COLO668 (cell line): Measurements from ENCODE around the gene AGBL5.
A peak's percentile ranks its signal among the peaks of the same experiment; 100 is the strongest.

Experiments used
- DNase-seq: peaks from one replicate; lab custom pipeline; 2025; ENCODE audit not compliant: unreplicated experiment; lab: John Stamatoyannopoulos, UW

Gene AGBL5

DNA sequence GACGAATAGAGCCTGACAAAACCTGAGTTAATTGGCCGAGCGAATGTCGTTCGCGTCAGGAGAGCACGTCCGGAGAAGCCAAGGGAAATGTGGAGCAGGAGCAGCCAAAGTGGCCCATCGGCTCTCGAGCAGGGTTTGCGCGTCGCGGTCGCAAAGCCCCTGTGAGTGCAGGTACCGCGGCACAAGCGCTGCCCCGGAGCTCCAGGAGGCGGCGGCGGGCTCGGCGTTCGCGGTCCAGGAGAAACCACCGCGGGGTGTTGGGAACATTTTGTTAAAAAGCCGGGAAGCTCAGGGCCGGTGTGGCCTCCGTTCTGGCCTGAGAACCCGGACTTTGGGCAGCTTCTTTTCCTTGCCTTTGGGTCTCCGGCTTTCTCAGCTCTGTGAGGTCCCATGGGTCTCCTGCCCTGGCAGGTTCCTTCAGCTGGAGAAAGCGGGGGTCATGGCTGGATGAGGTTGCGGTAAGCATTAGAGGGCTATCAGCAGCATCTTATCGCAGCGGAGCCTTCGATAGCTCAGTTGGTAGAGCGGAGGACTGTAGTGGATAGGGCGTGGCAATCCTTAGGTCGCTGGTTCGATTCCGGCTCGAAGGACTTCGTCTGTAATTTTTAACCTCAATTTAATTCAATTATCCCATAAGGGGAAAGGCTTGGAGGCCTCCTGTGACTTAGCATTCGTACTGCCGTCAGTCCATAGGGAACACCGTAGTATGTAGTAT lies 1.0 kb upstream of the AGBL5 start:
- DNase-seq = peak; percentile 84

DNA sequence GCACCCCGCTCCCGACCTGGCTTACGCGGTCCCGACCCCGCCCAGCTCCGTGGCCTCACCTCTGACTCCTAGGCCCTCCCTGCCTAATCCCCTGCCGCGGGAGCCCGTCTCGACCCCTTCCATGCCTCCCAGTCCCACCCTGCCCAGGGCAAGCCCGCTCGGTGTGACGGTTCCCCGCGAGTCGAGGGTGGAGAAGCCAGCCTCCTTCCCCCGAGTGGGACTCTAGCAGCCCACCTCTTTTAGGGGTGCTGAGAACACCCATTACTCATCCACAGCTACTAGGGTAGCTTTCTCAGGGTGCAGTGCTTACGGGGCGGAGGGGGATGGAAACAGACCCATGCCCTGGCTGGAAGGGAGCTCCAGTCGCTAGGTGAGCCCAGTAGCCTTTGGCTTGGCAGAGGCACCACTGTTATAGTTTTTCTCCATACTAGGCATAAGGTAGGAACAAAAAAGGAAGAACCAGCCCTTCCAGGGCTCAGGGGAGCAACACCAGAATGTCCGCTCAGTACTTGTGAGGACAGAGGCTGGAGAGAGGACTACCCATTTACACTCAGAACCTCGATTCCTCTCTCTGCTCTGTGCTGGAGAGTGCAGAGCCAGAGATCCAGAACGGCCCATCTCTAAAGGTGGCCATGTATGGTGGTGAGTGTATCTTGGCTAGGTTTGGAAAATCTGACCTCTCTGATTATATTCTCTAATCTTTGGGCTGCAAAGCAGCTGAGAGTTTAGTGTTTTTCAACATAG lies 606 bp downstream of the AGBL5 start:
- DNase-seq = peak; percentile 40

DNA sequence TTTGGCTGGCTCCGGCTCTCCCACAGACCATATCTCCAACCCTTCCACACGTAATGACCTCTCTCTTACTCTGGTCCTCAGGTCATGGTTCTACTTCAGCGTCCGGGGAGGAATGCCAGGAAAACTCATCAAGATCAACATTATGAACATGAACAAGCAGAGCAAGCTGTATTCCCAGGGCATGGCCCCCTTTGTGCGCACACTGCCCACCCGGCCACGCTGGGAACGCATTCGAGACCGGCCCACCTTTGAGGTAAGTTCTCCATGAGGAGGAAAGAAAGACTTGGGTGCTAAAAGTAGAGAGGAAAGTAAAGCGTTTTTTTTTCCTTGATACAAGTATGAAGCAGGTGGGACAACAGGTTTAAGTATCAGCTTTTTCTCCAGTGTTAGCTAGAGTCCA lies 1.9 kb downstream of the AGBL5 start:
- DNase-seq = no peak

DNA sequence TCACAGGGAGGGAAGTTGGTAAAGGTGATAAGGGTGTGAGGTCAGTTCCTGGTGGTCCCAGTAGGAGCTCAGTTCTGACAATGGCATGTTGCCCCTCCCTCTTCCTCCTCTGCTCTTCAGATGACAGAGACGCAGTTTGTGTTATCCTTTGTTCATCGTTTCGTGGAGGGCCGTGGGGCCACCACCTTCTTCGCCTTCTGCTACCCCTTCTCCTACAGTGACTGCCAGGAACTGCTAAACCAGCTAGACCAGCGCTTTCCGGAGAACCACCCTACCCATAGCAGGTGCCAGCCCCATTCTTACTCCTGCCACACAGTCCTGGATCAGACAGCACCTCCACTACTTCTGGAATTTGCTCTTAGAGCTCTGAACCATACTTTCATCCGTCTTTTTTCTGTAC lies 2.3 kb downstream of the AGBL5 start:
- DNase-seq = no peak

DNA sequence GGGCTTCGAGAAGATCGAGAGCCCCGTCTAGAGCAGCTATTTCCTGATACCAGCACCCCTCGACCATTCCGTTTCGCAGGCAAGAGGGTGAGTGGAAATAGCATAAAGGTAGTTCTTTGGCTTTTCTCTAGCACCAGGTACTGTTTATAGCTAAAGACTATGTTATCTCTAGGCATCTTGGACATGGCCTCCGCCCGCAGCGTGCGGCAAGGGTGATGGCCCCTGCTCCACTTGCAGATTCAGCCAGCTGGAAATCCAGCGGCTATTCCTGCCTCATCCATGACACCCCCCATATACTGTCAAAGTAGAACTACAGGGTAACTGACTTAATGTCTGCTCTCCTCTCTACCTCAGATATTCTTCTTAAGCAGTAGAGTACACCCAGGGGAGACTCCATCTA lies 3.3 kb downstream of the AGBL5 start:
- no peak for DNase-seq

DNA sequence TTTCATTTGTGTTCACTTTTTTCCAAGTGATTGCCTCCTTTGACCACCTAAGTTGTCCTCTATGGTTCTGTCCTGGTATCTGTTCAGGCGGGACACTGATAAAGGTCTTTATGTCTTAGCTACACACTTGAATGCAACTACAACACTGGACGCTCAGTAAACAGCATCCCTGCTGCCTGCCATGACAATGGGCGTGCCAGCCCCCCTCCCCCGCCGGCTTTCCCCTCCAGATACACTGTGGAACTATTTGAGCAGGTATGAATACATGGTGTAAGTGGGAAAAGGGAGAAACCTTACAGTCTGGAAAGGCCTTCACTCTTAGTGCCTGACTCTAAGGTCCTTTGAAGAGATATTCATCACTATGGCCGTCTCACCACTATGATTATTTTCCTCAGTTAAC lies 5.7 kb downstream of the AGBL5 start:
- no peak for DNase-seq

DNA sequence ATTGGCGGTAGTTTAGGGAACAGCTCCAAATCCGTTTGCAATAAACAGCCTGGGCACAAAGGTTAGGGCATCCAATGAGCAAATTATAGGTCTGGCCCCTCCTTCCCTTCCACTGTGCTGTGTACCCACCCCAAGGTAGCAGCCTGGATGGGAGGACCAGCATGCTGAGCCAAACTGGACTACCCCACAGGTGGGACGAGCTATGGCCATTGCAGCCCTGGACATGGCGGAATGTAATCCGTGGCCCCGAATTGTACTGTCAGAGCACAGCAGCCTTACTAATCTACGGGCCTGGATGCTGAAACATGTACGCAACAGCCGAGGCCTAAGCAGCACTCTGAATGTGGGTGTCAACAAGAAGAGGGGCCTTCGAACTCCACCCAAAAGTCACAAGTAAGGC lies 6.7 kb downstream of the AGBL5 start:
- no peak for DNase-seq

DNA sequence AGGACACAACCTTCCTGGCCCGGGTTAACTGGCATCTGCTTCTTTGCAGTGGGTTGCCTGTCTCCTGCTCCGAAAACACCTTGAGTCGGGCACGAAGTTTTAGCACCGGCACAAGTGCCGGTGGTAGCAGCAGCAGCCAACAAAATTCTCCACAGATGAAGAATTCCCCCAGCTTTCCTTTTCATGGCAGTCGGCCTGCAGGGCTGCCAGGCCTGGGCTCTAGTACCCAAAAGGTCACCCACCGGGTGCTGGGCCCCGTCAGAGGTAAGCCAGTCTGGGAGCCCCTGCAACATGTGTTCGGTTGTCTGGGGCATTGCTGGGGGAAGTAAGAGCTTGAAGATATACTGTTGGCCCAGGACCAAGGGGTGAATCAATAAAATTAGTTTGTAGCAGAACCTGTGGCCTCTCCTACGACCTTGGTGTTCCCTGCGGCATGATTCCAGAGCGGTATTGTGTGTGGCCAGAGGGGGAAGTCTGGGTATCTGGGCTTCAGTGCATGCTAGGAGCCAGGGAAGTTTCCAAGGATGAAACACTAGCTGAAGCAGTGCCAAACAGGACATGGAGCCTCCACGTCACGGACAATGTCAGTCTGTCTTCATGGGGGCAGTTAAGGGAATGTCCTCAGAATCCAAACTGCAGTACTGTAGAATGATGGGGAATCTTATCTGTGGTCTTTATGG lies 7.8 kb downstream of the AGBL5 start:
- no peak for DNase-seq

DNA sequence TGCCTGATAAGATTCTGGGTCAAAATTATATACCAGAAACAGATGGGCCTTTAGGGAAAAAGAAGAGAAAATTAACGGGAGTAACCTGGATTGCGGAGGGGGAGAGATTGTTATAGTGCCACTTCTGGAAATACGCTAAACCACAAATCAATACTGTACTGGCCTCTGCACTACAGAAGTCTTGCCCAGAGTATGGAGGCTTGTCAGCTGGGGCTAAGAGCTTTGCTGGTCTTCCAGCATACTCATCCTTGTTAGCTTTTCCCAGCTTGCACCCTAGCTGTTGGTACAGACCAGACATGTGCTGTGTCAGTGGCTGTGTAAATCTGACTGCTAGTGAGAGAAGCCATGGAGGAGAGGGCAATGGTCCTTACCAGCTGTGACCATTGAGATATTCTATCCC lies 8.9 kb downstream of the AGBL5 start:
- DNase-seq = no peak

DNA sequence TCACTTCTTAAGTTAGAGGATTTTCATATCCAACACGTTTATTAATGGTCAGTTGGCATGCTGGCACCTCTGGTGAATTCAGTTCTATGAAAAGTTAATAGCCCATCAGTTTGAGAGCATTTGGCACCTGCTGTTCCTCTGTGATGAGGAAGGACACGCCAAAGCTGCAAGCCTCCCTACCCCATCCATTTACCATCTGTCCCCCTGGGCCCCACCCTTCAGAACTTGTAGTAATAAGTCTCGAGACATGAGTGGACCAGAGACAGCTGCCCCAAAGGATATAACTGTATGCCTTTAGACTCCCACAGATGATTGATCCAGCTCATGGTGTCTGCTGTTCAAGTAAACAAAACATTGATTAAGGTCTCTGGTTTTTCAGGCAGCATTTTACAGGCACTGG lies 13.7 kb downstream of the AGBL5 start:
- no peak for DNase-seq

DNA sequence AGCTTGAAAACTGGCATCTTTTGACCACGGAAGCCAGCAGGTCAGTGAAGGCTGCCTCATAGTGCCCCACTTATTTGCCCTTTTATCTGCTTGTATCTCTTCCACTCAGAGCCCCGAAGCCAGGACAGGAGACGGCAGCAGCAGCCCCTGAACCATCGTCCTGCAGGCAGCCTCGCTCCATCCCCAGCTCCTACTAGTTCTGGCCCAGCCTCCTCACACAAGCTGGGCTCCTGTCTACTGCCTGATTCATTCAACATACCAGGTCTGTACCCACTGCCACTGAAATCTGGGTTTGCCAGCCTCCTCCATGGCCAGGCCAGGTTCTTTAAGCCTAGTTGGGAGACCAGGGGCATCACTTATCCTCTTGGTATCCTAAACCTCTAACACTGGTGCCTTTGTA lies 15.9 kb downstream of the AGBL5 start:
- DNase-seq = no peak

DNA sequence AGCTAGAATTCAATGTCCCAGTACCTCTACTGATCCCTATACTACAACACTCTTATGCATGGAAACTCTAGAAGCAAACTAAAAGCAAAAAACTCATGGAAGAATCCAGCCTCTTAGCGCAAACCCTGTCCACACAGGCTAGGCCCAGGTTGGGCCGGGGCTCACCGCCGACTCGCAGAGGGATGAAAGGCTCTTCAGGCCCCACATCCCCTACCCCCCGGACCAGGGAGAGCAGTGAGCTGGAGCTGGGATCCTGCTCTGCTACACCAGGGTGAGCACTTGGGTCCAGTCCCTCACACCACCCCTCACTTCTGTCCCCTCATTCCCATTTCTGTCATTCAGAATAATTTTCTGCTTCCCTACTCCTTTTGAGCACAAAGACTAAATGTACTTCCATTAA lies 18.0 kb downstream of the AGBL5 start:
- DNase-seq = no peak

DNA sequence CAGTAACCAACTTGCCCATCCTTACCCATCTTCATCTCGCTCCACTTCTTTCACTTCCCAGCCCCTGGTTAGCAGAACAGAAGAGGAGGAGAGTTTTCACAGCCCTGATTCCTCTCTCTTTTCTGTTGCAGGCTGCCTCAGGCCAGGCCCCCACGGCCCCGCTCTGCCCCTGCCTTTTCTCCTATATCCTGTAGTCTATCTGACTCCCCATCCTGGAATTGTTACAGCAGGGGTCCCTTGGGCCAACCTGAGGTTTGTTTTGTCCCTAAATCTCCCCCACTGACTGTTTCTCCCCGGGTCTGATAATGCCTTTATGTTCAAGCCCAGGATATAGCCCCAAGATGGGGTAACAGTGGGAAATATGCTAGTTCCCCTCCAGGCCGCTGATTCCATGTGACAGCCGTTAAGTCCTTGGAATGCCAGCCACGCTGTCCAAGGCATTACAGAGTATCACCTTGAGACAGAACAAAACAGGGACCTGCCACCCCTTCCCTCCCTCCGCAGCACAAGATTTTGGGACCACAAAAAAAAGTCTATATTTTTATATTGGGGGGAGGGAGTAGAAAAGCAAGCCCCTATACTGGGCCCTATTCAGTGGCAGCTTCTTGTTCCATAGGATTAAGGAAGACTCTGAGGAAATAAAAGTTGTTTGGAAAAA lies 18.6 kb downstream of the AGBL5 start:
- DNase-seq = no peak

DNA sequence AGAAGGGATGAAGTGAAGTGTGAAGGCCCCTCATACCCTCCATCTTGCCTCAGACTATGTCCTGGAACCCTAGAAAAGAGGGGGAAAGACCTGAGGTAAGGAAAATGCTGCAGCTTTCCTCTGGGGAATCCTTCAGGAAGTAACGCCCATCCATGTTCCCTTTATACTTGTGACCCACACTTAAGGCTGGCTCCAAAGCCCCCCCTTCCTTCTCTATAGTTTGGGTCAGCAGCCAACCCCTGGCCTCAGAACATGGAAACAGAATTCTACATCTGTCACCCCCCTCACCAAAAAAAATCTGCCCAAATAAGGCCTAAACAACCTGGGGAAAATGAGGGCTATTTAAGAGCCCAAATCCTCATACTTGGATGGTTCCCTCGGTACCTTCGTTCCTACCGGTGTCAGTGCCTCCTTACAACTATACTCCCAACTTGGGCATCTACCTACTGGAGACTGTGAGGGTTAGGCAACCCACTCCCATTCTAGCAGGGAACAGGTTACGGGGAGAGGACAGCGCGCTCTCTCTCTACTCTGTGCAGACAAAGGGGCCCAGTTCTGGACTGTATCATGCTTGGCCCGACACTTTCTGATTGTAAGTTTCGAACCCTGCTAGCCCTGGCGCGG lies 19.3 kb downstream of the AGBL5 start:
- no peak for DNase-seq

DNA sequence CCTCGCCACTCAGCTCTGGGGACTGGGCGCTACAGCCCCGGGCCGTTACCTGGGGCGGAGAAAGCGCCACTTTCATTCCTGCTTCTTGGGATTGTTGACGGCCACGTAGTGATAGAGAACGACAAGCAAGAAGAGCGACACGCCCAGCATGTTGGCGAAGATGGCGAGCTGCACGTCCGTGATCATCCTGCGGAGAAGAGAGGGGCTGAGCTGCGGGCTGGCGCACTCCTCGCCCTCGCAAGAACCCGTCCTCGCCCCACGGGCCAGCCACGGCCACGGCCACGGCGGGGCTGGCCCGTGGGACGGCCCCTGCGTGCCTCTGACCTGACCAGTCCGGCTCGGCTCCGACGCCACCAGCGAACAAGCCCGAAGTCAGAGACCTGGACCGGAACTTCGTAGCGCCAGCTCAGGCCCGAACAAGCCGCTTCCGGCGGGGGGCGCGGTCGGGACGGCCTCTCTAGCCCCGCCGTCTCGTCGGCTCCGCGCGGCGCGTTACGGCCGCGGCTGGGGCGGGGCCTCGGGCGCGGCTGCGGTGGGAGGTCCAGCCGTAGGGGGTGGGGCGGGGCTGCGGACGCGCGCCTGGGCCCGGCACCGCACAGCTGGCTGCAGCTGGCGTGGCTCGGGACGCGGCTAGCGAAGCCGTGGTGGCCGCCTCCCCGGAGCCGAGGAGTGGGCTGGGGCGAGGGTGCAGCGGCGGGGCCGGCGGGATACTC lies 20.0 kb downstream of the AGBL5 start, which contains the start of gene OST4:
OST4 (minus strand) TSS at position 378 of the 713 bp plus-strand sequence.
- peak; percentile 96 for DNase-seq

DNA sequence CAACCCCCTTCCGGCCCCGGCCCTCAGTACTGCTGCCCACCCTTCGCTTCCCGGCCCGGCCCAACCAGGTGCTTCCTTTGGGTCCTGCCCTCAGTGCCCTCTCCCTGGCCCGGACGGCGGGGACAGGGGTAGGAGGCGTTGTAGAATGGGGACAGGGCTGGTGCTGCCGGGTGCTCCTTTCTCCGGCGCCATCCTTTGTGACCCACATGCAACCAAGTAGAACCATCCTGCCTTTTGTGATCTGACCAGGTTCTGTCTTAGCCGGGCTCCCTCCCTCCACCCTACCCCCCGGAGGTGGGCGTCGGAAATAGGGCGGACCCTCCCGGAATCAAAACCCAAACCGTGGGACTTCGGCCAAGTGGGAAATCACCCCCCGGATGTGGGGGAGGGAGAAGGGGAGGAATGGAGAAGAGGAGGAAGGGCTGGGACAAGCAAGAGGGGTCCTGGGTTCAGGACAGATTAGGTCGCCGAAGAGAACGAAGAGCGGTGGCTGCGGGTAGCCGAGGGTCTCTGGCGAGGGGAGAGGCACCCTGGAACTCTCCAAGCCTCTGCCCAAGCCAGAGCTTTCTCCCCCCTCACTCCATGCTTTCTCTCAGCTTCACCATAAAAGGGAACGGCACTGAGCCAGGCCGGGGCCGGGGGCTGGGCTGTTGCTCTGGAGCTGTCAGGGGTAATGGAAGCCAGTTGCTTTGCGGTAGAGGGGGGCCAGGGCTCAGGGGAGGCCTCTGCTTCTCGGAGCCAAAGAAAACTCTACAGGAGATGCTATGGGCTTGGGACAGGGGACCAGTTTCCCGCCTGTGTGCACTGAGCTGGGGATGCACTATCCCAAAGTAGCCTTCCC lies 20.7 kb downstream of the AGBL5 start:
- no peak for DNase-seq

DNA sequence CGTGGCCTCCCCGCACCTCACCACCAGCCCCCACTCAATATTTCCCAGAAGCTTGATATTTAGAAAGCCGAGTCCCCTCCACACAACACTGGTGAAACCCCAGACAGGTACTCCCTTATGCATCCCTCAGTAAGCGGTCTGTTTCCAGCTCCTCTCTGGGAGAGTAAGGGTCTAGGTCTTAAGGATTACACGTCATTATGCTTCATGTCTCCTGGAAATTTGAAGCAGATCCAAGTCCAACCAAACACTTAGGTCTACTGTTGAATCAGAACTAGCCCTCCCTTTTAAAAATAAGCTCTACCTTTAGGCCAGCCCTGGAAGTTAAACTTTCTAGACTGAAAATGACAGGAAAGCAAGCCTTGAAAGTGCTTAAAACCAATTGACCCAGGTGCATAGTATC lies 21.5 kb downstream of the AGBL5 start:
- DNase-seq = no peak

DNA sequence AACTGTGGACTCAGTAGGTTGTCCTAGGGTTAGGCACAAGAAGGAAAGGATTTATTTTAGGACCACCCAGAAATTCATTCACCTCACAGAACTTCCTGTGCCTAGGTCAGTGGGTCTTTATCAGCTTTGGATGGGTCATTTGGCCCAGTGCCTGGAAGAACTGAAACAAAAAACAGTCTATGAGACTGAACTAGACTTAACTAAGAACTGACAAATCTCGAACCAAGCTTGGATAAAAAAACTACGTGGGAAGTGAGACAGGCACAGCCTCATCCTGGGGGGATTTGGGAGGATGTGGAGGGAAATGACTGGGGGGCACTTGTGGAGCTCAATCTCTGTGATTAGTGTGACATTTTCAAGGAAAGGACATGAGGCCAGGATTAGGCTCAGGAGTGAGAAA lies 22.3 kb downstream of the AGBL5 start:
- DNase-seq = no peak

DNA sequence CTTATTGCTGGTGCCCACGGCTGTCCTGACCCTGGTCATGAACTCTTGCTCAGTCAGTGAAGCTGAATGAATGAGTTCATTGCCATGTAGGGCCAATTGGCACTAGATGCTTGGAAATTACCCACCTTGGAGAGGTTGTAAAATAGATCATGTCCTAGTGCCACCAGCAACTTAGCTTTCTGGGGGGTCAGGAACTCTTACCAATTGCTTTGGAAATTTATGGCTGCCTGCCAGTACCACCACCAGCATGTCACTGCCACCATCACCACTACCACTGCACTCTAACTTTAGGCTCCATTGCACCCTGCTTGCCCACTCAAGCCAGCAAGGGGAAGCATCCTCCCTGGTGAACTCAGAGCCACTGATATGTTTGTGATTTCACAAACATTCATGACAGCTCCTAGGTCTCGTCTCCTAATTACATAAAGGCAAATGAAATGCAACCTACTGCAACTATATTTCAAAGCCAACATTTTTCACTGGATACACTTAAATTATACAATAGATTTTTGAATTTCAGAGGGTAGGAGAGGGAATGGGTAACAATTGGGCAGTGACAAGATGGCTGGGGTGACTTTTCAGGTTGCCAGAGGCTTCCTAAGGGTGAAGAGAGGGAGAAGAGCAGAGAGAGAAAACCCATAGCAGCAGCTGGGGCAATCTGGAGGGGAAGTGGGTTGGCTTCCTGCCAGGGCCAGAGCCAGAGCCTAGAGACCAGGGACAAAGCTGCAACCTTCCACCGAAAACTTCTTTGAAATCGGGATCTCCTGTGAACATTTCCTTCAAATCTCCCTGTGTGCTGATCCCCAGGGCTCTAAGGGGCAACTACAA lies 23.5 kb downstream of the AGBL5 start:
- DNase-seq = peak; percentile 66
